GM21367 (cell line): ENCODE results near the gene GLRX5.

Experiments used
- ATAC-seq: cut with Tn5 transposase; IDR thresholded peaks from one replicate; pipeline ENCODE4 v1.9.1; 2021; ENCODE audit not compliant: unreplicated experiment

Gene GLRX5

GRCh38 chr14:95534299-95535225, at the start of gene GLRX5:
Gene GLRX5 (plus strand): TSS chr14:95535050. CDS start chr14:95535090, 40 bp downstream.
- peak; percentile 91 for ATAC-seq

- ATAC-seq, result no peak
Measured at GRCh38 chr14:95485222-95485819, 49.5 kb upstream of the GLRX5 start.

DNA sequence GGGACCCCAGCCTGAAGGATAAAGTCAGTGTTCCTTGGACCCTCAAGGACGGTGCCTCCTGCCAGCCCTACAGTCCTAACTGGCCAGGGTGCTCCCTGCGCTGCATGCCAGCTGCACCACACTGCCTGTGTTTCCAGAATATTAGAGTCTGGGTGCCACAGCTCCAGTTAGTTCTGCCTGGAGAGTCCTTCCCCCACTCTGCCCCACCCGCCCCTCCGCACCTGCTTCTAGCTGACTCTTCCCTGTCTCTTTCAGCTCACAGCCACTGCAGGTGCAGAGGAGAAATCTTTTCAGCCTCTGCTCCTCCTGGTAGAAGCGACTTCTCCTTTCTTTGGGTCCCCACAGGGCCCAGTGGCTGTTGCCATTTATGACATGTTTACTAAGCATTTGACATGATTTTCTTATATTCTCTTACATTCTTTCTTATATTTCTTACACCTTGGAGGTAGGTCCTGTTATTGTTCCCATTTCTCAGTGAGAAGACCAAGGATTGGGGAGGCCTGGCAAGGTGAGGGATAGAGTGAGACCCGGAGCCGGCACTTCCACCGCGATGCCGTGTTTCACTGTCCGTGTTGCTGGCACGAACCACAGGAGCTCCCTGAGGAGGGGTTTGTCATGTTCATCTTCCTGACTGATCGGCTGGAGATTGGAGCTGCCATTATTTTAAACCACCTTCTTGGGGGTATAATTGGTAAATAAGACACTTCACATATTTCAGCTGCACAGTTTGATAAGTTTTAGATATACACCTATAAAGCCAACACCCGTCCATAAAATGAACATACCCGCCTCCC, 47.8 kb upstream of the GLRX5 start:
- no peak for ATAC-seq

- no peak for ATAC-seq
Measured at GRCh38 chr14:95487669-95488084, 47.2 kb upstream of the GLRX5 start.

- no peak for ATAC-seq
Measured at GRCh38 chr14:95488376-95489213, 46.3 kb upstream of the GLRX5 start.

DNA sequence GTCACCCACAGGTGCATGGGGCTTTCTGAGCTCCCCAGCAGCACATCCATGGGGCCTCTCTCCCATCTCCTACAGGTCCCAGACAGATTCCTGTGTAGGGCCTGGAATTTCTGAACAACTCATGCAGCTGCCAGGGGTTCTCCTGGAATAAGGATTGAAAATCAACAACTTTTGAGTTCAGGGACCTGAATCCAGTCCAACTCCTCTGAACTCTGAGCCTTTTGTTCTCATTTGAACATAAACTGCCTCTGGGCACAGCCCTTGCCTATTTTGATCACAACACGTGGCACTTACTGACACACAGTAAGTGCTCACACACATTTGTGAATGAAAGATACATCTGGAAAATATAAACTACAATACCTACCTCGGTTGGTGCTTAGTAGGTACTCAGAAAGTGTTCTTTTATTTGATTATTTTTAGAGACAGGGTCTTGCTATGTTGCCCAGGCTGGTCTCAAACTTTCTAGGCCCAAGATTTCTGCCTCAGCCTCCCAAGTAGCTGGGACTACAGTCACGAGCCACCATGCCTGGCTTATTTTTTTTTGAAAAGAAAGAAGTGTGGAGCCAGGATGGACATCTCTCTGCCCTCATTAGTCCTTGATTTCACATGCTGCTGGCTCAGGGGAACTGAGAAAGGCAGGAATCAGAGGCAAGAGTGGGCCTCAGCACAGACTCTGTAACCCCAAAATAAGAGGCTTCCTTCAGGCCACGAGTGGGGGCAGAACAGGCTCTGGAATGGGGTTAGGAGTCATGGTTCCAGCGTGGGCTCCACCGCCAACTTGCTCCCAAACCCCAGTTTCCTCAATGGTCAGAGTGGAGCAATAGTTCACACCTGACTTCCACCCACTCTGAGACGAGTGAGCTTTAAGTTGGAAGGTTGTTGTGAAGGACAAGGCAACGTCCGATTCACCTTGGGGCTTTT, 45.4 kb upstream of the GLRX5 start:
- no peak for ATAC-seq

DNA sequence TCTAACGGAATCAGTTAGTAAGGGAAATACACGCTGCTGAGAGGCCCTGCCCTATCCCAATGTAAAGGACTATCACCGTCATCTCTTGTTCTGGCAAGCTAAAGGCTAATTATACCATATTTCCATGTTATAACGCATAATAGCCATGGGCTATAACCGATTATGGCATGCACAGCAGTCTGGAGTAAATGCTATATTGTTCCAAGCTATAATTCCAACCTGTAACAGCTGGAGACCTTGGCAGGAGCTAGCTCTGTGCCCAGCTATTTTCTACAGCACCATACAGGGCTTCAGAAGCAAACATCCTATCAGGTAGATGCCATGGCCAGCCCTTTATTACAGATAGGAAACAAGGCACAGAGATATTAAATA, 44.7 kb upstream of the GLRX5 start:
- ATAC-seq, result no peak

DNA sequence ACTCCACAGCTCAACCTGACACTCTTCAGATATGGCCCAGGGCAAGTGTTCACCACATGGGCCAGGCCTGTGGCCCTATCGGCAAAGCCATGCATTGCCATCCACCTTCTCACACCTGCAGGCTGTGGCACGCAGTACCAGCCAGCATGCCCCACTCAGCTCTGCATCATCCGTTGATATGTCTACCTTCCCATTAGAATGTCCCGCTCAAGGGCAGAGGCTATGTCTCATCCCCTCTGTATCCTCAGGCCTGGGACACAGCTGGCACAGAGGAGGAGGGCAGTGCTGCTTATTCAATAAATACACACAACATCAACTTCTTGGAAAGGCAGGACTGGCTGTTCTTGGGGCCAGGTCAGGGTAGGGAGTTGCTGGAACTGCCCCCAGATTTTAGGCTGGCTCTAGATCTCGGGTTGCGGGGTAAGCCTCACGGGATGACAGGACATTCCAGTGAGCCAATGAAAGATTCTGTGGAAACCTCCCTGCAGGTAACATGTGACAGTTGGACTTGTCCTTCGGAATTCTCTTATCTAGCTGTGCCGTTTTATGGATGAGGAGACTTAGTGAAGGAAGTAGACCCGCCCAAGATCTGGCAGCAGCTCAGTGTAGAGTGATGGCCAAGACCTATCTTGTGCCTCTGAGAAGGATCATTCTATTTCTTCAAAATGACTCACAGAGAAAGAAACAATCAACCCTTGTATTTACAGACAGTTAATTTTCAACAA, 44.0 kb upstream of the GLRX5 start:
- no peak for ATAC-seq

GRCh38 chr14:95491936-95492608, 42.8 kb upstream of the GLRX5 start:
- ATAC-seq, result no peak

GRCh38 chr14:95493503-95493902, 41.3 kb upstream of the GLRX5 start:
- ATAC-seq, result no peak

DNA sequence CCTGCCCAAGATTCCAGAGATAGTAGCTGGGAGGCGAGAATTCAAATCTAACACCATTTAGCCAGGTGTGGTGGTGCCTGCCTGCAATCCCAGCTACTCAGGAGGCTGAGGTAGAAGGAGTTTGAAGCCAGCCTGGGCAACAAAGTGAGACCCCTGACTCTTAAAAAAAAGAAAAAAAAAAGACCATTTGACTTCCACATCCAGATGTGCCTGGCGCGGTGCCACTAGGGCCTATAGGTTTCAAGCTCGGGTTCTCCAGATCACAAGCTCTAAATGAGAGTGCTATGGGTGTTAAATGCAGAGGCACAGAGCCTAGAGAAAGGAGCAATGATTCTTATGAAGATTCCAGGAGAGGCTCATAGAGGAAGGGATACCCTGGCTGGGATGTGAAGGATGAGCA, 40.9 kb upstream of the GLRX5 start:
- no peak for ATAC-seq

- ATAC-seq, result no peak
Measured at GRCh38 chr14:95494456-95494855, 40.4 kb upstream of the GLRX5 start.

GRCh38 chr14:95495076-95495475, 39.8 kb upstream of the GLRX5 start:
- ATAC-seq, result no peak

DNA sequence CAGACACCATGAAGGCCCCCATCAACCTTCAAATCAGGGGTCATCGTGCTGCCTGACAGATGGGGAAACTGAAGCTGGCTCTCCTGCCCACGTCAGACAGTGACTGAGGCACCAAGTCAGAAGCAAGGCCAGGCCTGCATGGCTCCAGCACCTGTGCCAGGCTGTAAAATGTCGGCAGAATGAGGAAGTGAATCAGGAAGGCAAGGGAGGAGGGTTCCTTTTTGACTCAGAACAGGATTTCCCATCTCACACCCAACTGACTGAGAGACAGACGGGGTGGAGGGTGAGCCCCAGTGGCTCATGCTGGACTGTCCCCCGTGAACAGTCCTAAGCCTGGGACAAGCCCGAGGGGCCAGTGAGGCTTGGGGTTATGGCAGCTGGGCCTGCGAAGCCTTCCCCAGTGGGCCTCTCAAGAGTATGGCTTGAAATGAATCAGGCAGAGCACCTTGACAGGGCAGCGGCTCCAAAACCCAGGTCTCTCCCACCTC, 39.3 kb upstream of the GLRX5 start:
- ATAC-seq, result peak; percentile 85

- ATAC-seq, result peak; percentile 20
Measured at GRCh38 chr14:95496111-95496681, 38.7 kb upstream of the GLRX5 start.

DNA sequence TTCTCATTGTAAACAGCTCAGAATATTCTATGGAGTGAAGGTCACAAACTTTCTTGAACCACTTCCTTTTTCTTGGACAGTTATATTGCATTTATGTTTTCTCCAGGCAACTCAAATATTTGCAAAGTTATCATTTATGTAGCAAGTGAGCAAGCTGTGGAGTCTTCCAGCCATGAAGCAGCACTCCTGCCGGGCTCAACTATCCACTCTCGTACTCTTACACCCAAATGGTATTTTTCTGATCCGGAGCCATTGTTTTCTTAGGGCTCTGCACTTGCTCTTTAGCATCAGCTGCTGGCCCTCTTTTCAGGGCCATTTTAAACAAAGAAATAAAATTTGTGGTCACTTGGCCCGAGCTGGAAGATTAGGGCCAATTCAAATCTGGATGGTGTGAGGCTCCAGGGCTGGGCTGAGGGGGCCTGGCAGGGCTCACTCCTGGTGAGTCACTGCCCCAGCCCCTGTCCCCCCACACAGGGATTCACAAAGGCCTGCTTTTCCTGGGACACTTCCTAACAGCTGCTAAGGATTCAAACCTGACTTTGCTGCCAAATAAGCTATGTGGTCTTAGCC, 38.1 kb upstream of the GLRX5 start:
- no peak for ATAC-seq

GRCh38 chr14:95497561-95498011, 37.3 kb upstream of the GLRX5 start:
- ATAC-seq, result no peak
